Adrenal gland (tissue), 12 donors: ENCODE results near the gene CRYGS. TPM values are rescaled to one million over a fixed set of nuclear protein-coding genes. Genes with fewer than 3 reads are reported as not detected.

Experiments used
- DNase-seq, 7 donors: peaks; one replicate each; pipeline ENCODE4 v3.0.0-alpha.2; 2019 to 2020
- H3K27ac ChIP-seq, 5 donors: fragments of 200-600 bp; sonication (generic) in 4 of 5; 1 replicate in 3 of 5; 2 replicates in 2 of 5; pipeline versions ENCODE4 v1.5.1 to v1.8.0; 2016 to 2020; ENCODE audit warnings: mild to moderate bottlenecking in 1 of 5
- H3K27me3 ChIP-seq: fragments of 200-600 bp; 2 replicates; pipeline ENCODE4 v1.8.0; 2021
- H3K36me3 ChIP-seq, 2 donors: fragments of 200-600 bp; replicated peaks in 1 of 2; 1 replicate in 1 of 2; 2 replicates in 1 of 2; pipeline versions ENCODE4 v1.5.1 to v1.8.0; 2018 to 2022
- H3K4me1 ChIP-seq, 2 donors: fragments of 200-600 bp; replicated peaks in 1 of 2; 1 replicate in 1 of 2; 2 replicates in 1 of 2; pipeline versions ENCODE4 v1.5.1 to v1.8.0; 2018 to 2021
- H3K4me3 ChIP-seq, 4 donors: fragments of 200-600 bp; sonication (generic) in 3 of 4; one replicate each; pipeline ENCODE4 v1.5.1; 2016 to 2018
- H3K9me3 ChIP-seq, 3 donors: fragments of 200-600 bp; sonication (generic) in 1 of 3; replicated peaks in 1 of 3; 1 replicate in 2 of 3; 2 replicates in 1 of 3; pipeline versions ENCODE4 v1.5.1 to v1.8.0; 2016 to 2021
- POLR2A ChIP-seq, 2 donors: fragments of 450-650 bp; IDR thresholded peaks; one replicate each; pipeline ENCODE4 v1.6.1; 2017; ENCODE audit warnings: antibody characterized with exemption in 2 of 2, mild to moderate bottlenecking in 2 of 2, moderate library complexity in 1 of 2
- WGBS, 4 donors: extraction: QIAGEN DNeasy Blood & Tissue Kit in 2 of 4; methylation state at CpG; one replicate each; pipeline versions ENCODE4 v1.1.5 to v1.1.7; 2013 to 2017; 5-methylcytosine and 5-hydroxymethylcytosine counted together
- intact Hi-C, 2 donors: fragments of 100-400 bp; cut with DNase I; formaldehyde crosslinking; loops; one replicate each; pipeline versions ENCODE4 v1.14.1 to v1.15.0; 2022 to 2023
- polyA plus RNA-seq, 3 donors: library from polyadenylated mRNA; stranded (reverse); fragments of 200-250 nt in 2 of 3; fragments of 350-450 nt in 1 of 3; fragmentation: Illumina TruSeq in 1 of 3; extraction: RNeasy Lipid Tissue Mini Kit (QIAGEN cat#74804) in 1 of 3; gene quantifications; one replicate each; pipeline ENCODE4 v1.2.3, GENCODE V29; 2013 to 2014
- total RNA-seq, 9 donors: library from RNA; depleted of rRNA in 4 of 9; stranded (reverse); fragments of >200 nt in 4 of 9; fragments of 120-200 nt in 1 of 9; fragmentation: NEBNext Ultra II Directional in 1 of 9; extraction: Animal tissue kit (Norgen Biotek cat#: 25700) in 1 of 9; gene quantifications; one replicate each; pipeline versions ENCODE4 v1.1.0 to v1.2.4, GENCODE V29; 2013 to 2023
- TF ChIP-seq, protein P1 (sequence below), 6 experiments: fragments of 450-650 bp in 4 of 6; fragments of 200-600 bp in 2 of 6; sonication (generic) in 1 of 6; IDR thresholded peaks; 1 replicate in 5 of 6; 2 replicates in 1 of 6; pipeline versions ENCODE4 v1.5.1 to v1.8.0; 2016 to 2021; ENCODE audit warnings: antibody characterized with exemption in 6 of 6, mild to moderate bottlenecking in 2 of 6, moderate library complexity in 1 of 6
- donor health status: healthy with polysubstance abuse.
- donor health status: Bipolar disorder and iron deficiency.
- donor health status: DM: yes; HTN: yes; CAD: no.
- donor health status: DM: no; HTN: no; CAD: no.
- donor health status: DM: no; HTN: no; CAD: no.
- donor health status: DM: yes; HTN: yes; CAD: no.

CRYGS gene
- total and polyA plus RNA-seq, 12 donors: 0.78 to 22.0 (median 2.4) TPM

DNA sequence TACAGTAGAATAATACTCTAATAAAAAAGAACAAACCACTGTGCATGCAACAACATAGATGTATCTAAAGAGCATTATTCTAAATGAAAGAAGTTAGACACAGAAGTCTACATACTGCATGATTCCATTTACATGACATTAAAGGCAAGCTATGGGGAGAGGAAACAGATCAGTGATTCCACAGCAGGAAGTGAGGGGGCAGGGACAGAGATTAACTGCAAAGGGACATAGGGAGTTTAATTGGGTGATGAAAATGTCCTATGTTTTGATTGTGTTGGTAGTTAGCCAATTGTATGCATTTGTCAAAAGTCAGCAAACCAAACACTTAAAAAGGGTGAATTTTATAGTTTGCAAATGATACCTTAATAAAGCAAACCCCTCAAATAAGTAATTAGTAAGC lies 13.8 kb downstream of the CRYGS start:
- Histone ChIP-seq H3K4me3 (no peak overlapping the region), H3K27me3 (no peaks in the 10 kb centered on the region), H3K4me1 (no peaks in the 10 kb centered on the region), H3K36me3 (no peaks in the 10 kb centered on the region), H3K27ac (no peak overlapping the region), H3K9me3 (no peaks in the 10 kb centered on the region)
- DNase-seq: no peak
- TF ChIP-seq, protein P1, sequence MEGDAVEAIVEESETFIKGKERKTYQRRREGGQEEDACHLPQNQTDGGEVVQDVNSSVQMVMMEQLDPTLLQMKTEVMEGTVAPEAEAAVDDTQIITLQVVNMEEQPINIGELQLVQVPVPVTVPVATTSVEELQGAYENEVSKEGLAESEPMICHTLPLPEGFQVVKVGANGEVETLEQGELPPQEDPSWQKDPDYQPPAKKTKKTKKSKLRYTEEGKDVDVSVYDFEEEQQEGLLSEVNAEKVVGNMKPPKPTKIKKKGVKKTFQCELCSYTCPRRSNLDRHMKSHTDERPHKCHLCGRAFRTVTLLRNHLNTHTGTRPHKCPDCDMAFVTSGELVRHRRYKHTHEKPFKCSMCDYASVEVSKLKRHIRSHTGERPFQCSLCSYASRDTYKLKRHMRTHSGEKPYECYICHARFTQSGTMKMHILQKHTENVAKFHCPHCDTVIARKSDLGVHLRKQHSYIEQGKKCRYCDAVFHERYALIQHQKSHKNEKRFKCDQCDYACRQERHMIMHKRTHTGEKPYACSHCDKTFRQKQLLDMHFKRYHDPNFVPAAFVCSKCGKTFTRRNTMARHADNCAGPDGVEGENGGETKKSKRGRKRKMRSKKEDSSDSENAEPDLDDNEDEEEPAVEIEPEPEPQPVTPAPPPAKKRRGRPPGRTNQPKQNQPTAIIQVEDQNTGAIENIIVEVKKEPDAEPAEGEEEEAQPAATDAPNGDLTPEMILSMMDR (IDR thresholded peaks at IDR 0.05): no peak
- no peak for TF ChIP-seq POLR2A (IDR thresholded peaks at IDR 0.05)
- intact Hi-C loops: loop anchor here in 1 of 2 donors (10.0 kb wide), 1 partner anchor 276 kb away; no protein-coding TSS in a partner anchor

GRCh38 chr3:186529201-186529999 lies 14.8 kb downstream of the CRYGS start:
- 73 to 86% (median 77%) methylated on average over 11 of the region's 11 CpGs for WGBS, 4 donors
- Histone ChIP-seq H3K4me3 (no peak overlapping the region), H3K9me3 (no peaks in the 10 kb centered on the region), H3K4me1 (no peaks in the 10 kb centered on the region), H3K27me3 (no peaks in the 10 kb centered on the region), H3K36me3 (no peaks in the 10 kb centered on the region), H3K27ac (no peak overlapping the region)
- intact Hi-C loops: no loop called here
- TF ChIP-seq, protein P1 (IDR thresholded peaks at IDR 0.05): no peak
- no peak for TF ChIP-seq POLR2A (IDR thresholded peaks at IDR 0.05)
- DNase-seq: no peak

DNA sequence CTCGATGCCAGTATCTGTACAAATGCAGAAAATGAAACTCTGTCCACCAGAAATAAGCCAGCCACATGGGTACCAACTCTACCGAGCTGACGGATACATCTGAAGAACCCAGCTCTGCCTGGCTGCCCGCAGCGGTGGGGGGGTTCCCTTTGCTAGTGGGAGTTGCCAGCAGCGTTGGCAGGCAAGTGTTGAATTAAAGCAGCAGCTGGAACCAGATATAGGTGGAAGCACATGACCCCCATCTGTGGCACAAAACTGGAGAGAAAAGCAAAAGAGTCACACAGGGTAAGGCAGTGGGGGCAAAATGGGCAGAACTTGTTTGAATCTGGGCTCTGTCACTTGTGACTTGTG lies 17.9 kb downstream of the CRYGS start:
- WGBS, 4 donors: 72 to 80% (median 76%) methylated on average over 6 of the region's 6 CpGs
- intact Hi-C loops: no loop called here
- Histone ChIP-seq H3K27me3 (peaks cover 6% of the 10 kb centered on the region), H3K27ac (no peak overlapping the region), H3K4me1 (no peaks in the 10 kb centered on the region), H3K4me3 (no peak overlapping the region), H3K36me3 (no peaks in the 10 kb centered on the region), H3K9me3 (no peaks in the 10 kb centered on the region)
- TF ChIP-seq POLR2A (IDR thresholded peaks at IDR 0.05): no peak
- TF ChIP-seq, protein P1 (IDR thresholded peaks at IDR 0.05): no peak
- DNase-seq: no peak

DNA sequence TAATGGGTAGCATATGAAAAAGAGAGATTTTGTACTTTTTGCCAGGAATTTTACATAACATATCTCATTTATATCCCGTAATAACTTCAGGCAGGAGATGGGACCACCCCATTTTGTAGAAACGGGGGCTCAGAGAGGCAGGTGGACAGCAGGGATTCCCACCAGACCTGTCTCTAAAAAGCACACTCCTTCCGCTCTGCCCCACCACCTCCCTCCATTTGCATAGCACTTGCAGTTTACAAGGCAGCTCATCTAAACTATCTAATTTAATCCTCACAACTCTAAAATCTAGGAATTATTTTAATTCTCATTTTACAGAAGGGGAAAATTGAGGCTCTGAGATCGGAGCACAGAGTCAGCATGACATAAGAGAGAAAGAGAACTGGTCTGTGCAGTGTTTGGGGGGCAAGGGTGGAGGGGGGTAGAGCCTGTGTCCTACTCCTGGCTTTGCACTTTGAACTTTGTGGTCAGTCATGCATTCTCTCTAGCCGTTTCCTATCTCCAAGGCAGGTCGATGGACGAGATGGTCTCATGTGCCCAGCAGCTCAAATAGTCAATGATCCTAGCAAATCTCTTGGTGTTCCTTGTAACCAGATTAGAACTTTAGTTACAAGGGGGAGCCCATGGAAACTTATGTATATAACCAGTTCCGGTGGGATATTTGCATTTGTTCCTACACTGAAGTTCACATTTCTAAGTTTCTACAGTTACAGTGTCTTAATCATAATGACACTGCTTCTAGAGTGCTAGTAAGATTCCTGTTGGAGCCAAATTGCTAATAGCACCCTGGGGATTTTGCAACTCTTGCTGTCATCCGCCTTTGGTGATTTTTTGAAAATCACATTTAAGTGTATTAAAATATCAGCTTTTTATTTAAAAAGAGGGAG lies 18.6 kb downstream of the CRYGS start:
- H3K36me3 ChIP-seq: no peaks in the 10 kb centered on the region
- TF ChIP-seq, protein P1 (IDR thresholded peaks at IDR 0.05): no peak
- TF ChIP-seq POLR2A (IDR thresholded peaks at IDR 0.05): no peak
- no peak overlapping the region for H3K27ac ChIP-seq
- WGBS, 4 donors: 62 to 69% (median 63%) methylated on average over 9 of the region's 9 CpGs
- no peak overlapping the region for H3K4me3 ChIP-seq
- peaks cover 6% of the 10 kb centered on the region for H3K27me3 ChIP-seq
- no peaks in the 10 kb centered on the region for H3K4me1 ChIP-seq
- no peak for DNase-seq
- no peaks in the 10 kb centered on the region for H3K9me3 ChIP-seq
- intact Hi-C loops: no loop called here
